Hepatocyte (in vitro differentiated cells): ENCODE measurements around the gene HOXC11. TPM values are rescaled to one million over a fixed set of nuclear protein-coding genes. Genes with fewer than 3 reads are reported as not detected.
A peak's percentile ranks its signal among the peaks of the same experiment; 100 is the strongest.

ENCODE experiments used
- DNase-seq: peaks from one replicate; pipeline ENCODE4 v3.0.0-alpha.2; 2016; ENCODE audit warnings: low spot score
- H2AFZ ChIP-seq: fragments of 200-600 bp; sonication (generic); 2 replicates; pipeline ENCODE4 v1.6.0; 2016; ENCODE audit warnings: antibody characterized with exemption, mild to moderate bottlenecking
- H3K27ac ChIP-seq: fragments of 200-600 bp; sonication (generic); 2 replicates; pipeline ENCODE4 v1.5.1; 2016; ENCODE audit warnings: mild to moderate bottlenecking
- H3K27me3 ChIP-seq: fragments of 200-600 bp; sonication (generic); 2 replicates; pipeline ENCODE4 v1.6.1; 2016
- H3K36me3 ChIP-seq: fragments of 200-600 bp; sonication (generic); replicated peaks from 2 replicates; pipeline ENCODE4 v1.5.1; 2016; ENCODE audit warnings: low read depth; ENCODE audit not compliant: insufficient read depth
- H3K4me1 ChIP-seq: fragments of 200-600 bp; sonication (generic); 2 replicates; pipeline ENCODE4 v1.5.1; 2016; ENCODE audit warnings: mild to moderate bottlenecking, moderate library complexity; ENCODE audit not compliant: insufficient read depth
- H3K4me2 ChIP-seq: fragments of 200-600 bp; sonication (generic); 2 replicates; pipeline ENCODE4 v1.6.0; 2016
- H3K4me3 ChIP-seq: fragments of 200-600 bp; sonication (generic); 2 replicates; pipeline ENCODE4 v1.5.1; 2016; ENCODE audit warnings: mild to moderate bottlenecking
- H3K79me2 ChIP-seq: fragments of 200-600 bp; sonication (generic); 2 replicates; pipeline ENCODE4 v1.6.0; 2017; ENCODE audit warnings: mild to moderate bottlenecking
- H3K9me2 ChIP-seq: fragments of 200-600 bp; sonication (generic); replicated peaks from 2 replicates; pipeline ENCODE4 v1.6.0; 2017; ENCODE audit warnings: mild to moderate bottlenecking; ENCODE audit not compliant: insufficient read depth
- H3K9me3 ChIP-seq: fragments of 200-600 bp; sonication (generic); 2 replicates; pipeline ENCODE4 v1.5.1; 2016; ENCODE audit warnings: low read depth, mild to moderate bottlenecking
- H4K20me1 ChIP-seq: fragments of 200-600 bp; sonication (generic); 2 replicates; pipeline ENCODE4 v1.6.0; 2016; ENCODE audit warnings: mild to moderate bottlenecking; ENCODE audit not compliant: insufficient read depth, poor library complexity, severe bottlenecking
- EZH2 ChIP-seq: fragments of 200-600 bp; sonication (generic); IDR thresholded peaks from 2 replicates; pipeline ENCODE4 v1.6.1; 2016; ENCODE audit warnings: antibody characterized with exemption, mild to moderate bottlenecking, borderline replicate concordance
- EZH2phosphoT487 ChIP-seq: fragments of 200-600 bp; sonication (generic); IDR thresholded peaks from one replicate; pipeline ENCODE4 v1.6.1; 2018; ENCODE audit warnings: antibody characterized with exemption, mild to moderate bottlenecking, low read depth, moderate library complexity; ENCODE audit not compliant: unreplicated experiment, severe bottlenecking
- WGBS: methylation state at CpG from one replicate; pipeline ENCODE4 v1.1.6; 2016; ENCODE audit warnings: low lambda C conversion rate; ENCODE audit errors: missing lambda C conversion rate; 5-methylcytosine and 5-hydroxymethylcytosine counted together
- polyA plus RNA-seq: library from polyadenylated mRNA; unstranded; fragments of >200 nt; fragmentation: Nextera tagmentation; extraction: Ambion mirVana; gene quantifications from 2 replicates; pipeline ENCODE4 v1.2.1, GENCODE V29; 2016
- total RNA-seq: library from RNA; depleted of rRNA; stranded (reverse); fragments of >200 nt; gene quantifications from 2 replicates; pipeline ENCODE4 v1.2.3, GENCODE V29; 2014
- TF ChIP-seq, protein P1 (sequence below): fragments of 200-600 bp; sonication (generic); IDR thresholded peaks from 2 replicates; pipeline ENCODE4 v1.5.1; 2016; ENCODE audit warnings: antibody characterized with exemption, mild to moderate bottlenecking; ENCODE audit not compliant: poor library complexity

Gene HOXC11
- total and polyA plus RNA-seq, 2 experiments from 2014 or later, result 0.63 to 1.3 TPM

DNA sequence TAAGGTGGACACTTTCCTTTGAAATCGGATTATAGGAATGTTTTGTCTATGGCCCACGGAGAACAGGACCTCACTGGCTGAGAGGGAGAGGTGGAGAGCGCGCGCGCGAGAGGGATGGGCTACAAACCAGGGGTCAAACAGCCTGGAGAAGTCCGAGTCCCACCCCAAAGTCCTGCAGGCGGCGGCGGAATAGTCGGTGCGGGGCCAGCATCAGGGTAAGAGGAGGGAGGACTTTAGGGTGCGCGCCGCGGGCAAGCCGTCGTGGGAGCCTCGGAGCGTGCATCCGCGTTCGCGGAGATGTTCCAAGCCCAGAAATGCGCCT is 32.6 kb downstream of the HOXC11 start:
- Histone ChIP-seq H3K4me2 (peak overlapping the region; percentile 89), H4K20me1 (no peaks in the 10 kb centered on the region), H3K4me1 (peaks cover 17% of the 10 kb centered on the region), H3K27ac (no peak overlapping the region), H3K9me3 (no peaks in the 10 kb centered on the region), H3K36me3 (no peaks in the 10 kb centered on the region), H3K27me3 (peaks cover 93% of the 10 kb centered on the region), H3K4me3 (no peak overlapping the region), H3K9me2 (no peaks in the 10 kb centered on the region), H3K79me2 (peaks cover 4% of the 10 kb centered on the region), H2AFZ (no peak overlapping the region)
- no peak for DNase-seq
- 11% methylated on average over 26 of the region's 26 CpGs for WGBS
- TF ChIP-seq EZH2, result no peak
- no peak for TF ChIP-seq EZH2phosphoT487
- TF ChIP-seq, protein P1, sequence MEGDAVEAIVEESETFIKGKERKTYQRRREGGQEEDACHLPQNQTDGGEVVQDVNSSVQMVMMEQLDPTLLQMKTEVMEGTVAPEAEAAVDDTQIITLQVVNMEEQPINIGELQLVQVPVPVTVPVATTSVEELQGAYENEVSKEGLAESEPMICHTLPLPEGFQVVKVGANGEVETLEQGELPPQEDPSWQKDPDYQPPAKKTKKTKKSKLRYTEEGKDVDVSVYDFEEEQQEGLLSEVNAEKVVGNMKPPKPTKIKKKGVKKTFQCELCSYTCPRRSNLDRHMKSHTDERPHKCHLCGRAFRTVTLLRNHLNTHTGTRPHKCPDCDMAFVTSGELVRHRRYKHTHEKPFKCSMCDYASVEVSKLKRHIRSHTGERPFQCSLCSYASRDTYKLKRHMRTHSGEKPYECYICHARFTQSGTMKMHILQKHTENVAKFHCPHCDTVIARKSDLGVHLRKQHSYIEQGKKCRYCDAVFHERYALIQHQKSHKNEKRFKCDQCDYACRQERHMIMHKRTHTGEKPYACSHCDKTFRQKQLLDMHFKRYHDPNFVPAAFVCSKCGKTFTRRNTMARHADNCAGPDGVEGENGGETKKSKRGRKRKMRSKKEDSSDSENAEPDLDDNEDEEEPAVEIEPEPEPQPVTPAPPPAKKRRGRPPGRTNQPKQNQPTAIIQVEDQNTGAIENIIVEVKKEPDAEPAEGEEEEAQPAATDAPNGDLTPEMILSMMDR, result no peak

DNA sequence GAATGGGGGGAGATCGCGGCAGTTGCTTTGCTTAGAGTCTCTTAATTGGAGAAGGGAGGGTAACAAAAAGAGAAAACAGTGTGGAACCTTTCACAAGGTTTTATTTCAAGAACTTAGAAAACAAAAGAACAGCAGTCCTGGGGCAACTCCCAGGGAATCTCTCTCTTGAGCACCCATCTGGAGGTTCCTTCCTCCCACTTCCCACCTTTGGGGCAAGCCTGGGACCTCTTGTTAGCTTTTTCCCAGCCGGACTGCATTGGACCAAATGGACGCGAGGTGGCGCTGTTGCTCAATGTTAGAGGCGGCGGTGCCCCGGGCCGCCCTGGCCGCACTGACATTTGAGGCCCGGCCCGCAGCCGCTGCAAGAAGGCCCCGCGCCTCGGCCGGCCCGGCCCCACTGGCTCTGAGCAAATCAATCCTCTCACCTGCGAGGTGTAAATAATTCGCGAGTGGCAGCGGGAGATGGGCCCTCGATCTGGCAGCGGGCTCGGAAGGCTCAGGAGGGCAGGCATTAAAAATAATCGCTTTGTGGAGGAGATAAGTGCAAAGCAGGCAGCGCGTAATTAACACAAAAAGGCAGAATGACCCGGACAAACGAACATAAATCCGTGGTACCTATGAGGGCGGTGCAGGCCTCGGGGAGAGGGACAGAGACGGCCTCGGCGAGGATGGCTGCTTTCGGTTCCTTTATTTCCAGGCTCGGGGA is 33.1 kb downstream of the HOXC11 start:
- Histone ChIP-seq H3K4me3 (peak overlapping the region; percentile 31), H3K27me3 (peaks cover 93% of the 10 kb centered on the region), H3K79me2 (peaks cover 4% of the 10 kb centered on the region), H3K27ac (peak overlapping the region; percentile 61), H4K20me1 (no peaks in the 10 kb centered on the region), H3K9me2 (no peaks in the 10 kb centered on the region), H2AFZ (peak overlapping the region; percentile 62), H3K4me2 (peak overlapping the region; percentile 89), H3K4me1 (peaks cover 15% of the 10 kb centered on the region), H3K36me3 (no peaks in the 10 kb centered on the region), H3K9me3 (no peaks in the 10 kb centered on the region)
- WGBS, result 10% methylated on average over 39 of the region's 39 CpGs
- TF ChIP-seq, protein P1, result peak; percentile 98
- no peak for TF ChIP-seq EZH2phosphoT487
- TF ChIP-seq EZH2, result peak; percentile 66
- DNase-seq, result peak; percentile 93

DNA sequence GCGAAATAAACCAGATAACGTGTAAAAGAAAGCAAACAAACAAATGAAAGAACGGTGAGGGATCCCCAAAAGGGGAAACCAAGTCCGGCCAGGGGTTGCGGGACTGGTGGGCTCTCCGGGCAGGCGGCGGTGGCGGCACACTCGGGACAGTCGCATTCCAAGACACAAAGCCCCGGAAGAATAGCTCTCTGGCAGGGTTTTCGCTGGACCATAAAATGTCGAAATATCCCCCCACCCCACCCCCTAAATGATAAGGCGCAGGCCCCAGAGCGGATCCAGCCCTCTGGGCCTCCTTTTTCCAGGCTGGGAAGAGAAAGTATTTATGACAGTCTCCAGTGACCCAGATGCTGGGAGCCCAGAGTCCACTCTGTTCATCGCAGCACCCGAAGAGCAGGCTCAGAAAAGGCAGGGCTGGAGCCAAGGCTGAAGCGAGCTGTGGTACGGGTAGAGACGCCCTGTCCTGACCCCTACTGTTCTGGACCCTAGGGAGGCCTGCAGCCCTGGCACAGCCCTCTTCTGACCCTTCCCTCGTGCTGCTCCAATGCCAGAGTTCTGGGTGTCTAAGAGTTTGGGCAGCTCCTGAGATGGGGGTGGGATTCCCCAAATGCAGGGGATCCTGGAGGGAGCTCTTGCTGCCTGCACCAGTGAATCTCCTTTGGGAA is 33.8 kb downstream of the HOXC11 start:
- H3K36me3 ChIP-seq, result no peaks in the 10 kb centered on the region
- 24% methylated on average over 22 of the region's 22 CpGs for WGBS
- H3K4me1 ChIP-seq, result peaks cover 15% of the 10 kb centered on the region
- H3K4me2 ChIP-seq, result peak overlapping the region; percentile 89
- no peaks in the 10 kb centered on the region for H3K9me3 ChIP-seq
- no peaks in the 10 kb centered on the region for H4K20me1 ChIP-seq
- DNase-seq, result peak; percentile 66
- H3K79me2 ChIP-seq, result peaks cover 4% of the 10 kb centered on the region
- peak overlapping the region; percentile 31 for H3K4me3 ChIP-seq
- peaks cover 93% of the 10 kb centered on the region for H3K27me3 ChIP-seq
- H2AFZ ChIP-seq, result peak overlapping the region; percentile 62
- TF ChIP-seq EZH2 (no peak), EZH2phosphoT487 (no peak)
- TF ChIP-seq, protein P1, result no peak
- no peaks in the 10 kb centered on the region for H3K9me2 ChIP-seq
- H3K27ac ChIP-seq, result peak overlapping the region; percentile 61
